T-helper 2 cell (primary cell): ENCODE data around the gene IQUB.
"Not testable (repeated sequence)": the region's sequence is repeated elsewhere in the genome, so short reads cannot be mapped to it uniquely, and the experiment has no call there.

Experiments
- DNase-seq, 5 experiments: peaks; one replicate each; pipeline versions ENCODE4 v3.0.0 to v3.0.0-alpha.2; 2012 to 2022

IQUB gene

GRCh38 chr7:123538897-123539296 is 4.5 kb upstream of the IQUB start:
- no peak for DNase-seq

GRCh38 chr7:123538189-123538714 is 3.9 kb upstream of the IQUB start:
- DNase-seq, result no peak

DNA sequence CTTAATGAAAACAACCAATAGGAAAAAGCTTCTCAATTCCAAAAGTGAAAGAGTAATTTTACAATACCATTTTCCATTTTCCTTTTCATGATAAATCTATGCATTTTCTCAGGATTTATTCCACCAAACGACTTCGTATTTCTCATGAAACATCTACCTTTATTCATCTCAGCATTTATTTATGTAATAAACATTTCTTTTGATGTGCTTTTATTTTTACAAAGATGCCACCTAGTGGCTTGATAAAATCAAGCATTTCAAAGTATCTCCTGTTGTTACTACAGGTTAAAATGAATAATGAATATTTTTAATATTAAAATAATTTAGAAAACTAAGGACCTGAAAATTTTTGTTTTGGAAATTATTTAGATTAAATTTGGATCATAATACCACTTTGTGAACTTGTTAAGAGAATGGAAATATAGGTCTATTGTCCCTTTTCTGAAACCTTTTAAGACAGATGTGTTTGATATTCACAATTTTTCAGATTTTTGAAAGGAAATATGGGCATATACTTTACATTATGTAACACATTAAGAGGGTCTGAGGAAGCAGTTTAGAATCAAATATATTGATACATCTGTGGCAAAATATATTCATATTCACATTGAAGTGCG is 2.7 kb upstream of the IQUB start:
- DNase-seq, result peak in 1 of 5 experiments; percentile 37

DNA sequence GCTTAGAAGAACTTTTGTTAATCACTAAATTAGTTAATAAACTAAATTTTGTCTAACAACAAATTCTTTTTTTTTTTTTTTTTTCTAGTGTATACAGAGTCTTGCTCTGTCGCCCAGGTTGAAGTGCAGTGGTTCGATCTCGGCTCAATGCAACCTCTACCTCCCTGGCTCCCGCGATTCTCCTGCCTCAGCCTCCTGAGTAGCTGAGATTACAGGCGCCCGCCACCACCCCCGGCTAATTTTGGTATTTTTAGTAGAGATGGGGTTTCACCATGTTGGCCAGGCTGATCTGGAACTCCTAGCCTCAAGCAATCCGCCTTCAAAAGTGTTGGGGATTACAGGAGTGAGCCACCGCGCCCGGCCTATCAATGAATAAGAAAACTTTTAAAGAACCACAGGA is 1.1 kb upstream of the IQUB start:
- DNase-seq, result no peak

- DNase-seq, result peak in 1 of 5 experiments; percentile 36
These were observed 439 bp downstream of the IQUB start for GRCh38 chr7:123533929-123534382.

DNA sequence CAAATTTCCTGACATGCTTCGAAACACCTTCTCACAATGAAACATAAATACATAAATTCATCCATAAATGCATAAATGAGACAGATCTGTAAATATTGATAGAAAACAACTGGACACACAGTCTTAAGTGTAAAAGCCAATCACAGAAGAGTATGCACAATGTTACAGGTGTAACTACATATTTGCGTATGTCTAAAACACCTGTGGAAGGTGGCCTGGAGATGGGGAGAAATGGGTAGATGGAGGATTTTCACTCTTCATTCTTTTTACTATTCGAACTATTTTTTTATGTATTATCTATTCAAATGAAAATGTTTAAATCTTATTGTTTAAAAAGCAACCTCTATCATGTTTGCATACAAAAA is 860 bp downstream of the IQUB start:
- no peak for DNase-seq

DNA sequence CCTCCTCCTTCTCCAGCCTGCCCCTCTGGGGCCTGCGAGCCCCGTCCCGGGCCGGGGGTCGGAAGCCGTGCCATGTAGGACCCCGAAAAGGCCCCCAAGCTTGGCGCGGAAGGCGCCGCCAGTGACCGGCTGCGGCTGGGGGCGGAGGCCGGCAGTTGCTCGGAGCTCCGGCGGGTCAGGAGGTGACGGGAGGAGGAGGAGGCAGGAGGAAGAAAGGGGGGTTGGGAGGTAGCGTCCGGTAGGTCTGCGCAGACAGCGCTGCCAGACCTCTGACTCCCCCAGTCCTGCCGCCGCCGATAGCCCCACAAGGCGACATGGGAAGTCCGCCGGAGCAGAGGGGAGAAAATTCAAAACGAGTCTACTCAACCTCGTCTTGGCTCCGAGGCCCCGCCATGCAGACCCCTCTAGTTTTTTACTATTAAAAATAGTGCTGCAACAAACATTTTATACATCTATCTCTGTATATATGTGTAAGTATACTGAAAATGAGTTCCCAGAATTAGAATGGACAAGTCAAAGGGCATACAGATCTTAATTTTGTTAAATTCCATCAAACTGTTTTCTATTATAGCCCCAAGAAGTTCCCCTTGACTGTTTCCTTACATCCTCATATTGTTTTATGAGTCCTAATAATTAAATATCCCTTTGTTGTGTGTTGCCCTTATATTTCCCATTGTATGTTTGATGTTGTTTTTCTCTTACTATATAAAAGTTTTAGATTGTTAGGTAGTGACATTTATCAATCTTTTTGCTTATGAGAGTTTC is 1.4 kb downstream of the IQUB start:
- peak in 2 of 5 experiments; percentile 14 to 52 for DNase-seq

DNA sequence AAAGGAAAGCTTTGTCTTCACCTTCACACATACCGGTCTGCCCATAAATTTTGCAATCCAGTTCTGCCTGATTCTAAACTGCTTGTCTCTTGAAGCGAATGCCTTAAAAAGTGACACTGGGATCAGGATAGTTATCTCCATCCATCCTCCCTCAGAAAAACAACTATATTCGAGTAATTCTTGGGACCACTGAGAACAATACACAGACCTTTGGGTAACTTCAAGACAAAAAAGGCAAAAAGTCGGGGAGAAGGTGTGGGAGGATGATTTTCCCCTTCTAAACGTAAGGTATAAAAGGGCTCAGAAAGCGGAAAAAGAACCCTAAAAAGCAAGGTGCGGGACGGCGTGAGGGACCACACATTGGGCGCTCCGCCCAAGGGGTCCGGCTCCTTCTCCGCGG is 2.1 kb downstream of the IQUB start:
- not testable (repeated sequence) for DNase-seq

DNA sequence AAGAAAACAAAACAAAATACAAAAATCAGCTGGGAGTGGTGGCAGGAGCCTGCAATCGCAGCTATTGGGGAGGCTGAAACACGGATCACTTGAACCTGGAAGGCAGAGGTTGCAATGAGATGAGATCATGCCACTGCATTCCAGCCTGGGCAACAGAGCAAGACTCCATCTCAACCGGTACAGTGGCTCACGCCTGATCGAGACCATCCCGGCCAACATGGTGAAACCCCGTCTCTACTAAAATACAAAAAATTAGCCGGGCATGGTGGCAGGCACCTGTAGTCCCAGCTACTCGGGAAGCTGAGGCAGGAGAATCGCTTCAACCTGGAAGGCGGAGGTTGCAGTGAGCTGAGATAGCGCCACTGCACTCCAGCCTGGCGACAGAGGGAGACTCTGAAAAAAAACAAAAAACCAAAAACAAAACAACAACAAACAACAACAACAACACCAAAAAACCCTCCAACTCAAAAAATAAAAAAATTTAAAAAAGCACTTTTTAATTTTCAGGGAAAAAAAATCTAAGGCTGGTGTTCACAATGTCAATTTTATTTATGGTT is 4.3 kb downstream of the IQUB start:
- not testable (repeated sequence) for DNase-seq

DNA sequence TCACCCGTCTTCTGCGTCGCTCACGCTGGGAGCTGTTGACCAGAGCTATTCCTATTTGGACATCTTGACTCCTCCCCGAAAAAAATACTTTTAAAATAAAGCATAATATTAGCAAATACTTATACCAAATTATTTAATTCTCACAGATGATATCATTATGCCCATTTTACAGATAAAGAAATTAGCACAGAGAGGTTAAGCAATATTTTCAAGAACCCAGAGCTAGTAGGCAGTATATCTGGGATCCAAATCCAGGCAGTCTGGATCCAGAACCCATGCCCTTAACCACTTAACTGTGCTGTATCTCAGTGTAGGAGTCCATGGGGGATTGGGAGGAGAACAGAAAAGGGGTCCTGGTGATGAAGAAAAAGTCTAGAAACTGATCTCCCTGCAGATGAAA is 6.1 kb downstream of the IQUB start:
- no peak for DNase-seq

DNA sequence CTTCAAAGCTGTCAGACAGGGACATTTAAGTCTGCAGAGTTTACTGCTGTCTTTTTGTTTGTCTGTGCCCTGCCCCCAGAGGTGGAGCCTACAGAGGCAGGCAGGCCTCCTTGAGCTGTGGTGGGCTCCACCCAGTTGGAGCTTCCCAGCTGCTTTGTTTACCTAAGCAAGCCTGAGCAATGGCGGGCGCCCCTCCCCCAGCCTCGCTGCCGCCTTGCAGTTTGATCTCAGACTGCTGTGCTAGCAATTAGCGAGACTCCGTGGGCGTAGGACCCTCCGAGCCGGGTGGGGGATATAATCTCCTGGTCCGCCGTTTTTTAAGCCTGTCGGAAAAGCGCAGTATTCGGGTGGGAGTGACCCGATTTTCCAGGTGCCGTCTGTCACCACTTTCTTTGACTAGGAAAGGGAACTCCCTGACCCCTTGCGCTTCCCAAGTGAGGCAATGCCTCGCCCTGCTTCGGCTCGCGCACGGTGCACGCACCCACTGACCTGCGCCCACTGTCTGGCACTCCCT is 6.6 kb downstream of the IQUB start:
- not testable (repeated sequence) for DNase-seq

DNA sequence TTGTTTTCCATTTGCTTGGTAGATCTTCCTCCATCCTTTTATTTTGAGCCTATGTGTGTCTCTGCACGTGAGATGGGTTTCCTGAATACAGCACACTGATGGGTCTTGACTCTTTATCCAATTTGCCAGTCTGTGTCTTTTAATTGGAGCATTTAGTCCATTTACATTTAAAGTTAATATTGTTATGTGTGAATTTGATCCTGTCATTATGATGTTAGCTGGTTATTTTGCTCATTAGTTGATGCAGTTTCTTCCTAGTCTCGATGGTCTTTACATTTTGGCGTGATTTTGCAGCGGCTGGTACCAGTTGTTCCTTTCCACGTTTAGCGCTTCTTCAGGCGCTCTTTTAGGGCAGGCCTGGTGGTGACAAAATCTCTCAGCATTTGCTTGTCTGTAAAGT is 7.9 kb downstream of the IQUB start:
- not testable (repeated sequence) for DNase-seq

- DNase-seq, result no peak
These were observed 12.3 kb downstream of the IQUB start for GRCh38 chr7:123522066-123522465.

DNA sequence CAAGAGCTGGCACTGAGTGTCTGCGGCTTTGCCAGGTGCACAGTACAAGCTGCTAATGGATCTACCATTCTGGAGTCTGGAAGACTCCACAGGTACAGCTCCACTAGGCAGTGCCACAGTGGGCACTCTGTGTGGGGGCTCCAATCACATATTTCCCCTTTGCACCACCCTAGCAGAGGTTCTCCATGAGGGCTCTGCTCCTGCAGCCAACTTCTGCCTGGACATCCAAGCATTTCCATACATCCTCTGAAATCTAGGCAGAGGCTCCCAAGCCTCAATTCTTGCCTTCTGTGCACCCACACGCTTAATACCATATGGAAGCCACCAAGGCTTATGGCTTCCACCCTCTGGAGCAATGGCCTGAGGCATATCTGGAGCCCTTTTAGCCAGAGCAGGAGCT is 29.2 kb downstream of the IQUB start:
- no peak for DNase-seq

DNA sequence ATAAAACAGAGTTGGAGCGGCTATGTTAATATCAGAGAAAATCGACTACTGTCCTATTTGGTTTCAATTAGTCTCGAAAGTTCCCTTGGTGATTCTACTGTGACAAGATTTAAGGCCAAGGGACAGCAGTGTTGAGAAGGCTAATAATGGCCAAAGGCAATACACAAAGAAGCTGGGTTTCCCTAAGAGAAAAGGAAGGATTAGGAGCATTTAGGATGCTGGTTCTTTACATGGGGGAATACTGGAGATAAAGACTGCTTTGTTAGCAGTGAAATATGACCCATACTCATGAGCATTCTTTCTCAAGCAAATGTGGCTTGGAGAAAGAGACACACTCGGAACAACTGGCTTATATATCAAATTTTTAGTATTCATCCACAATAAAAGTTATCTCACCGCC is 32.2 kb downstream of the IQUB start:
- no peak for DNase-seq

GRCh38 chr7:123500878-123501489 is 33.4 kb downstream of the IQUB start:
- DNase-seq, result no peak

DNA sequence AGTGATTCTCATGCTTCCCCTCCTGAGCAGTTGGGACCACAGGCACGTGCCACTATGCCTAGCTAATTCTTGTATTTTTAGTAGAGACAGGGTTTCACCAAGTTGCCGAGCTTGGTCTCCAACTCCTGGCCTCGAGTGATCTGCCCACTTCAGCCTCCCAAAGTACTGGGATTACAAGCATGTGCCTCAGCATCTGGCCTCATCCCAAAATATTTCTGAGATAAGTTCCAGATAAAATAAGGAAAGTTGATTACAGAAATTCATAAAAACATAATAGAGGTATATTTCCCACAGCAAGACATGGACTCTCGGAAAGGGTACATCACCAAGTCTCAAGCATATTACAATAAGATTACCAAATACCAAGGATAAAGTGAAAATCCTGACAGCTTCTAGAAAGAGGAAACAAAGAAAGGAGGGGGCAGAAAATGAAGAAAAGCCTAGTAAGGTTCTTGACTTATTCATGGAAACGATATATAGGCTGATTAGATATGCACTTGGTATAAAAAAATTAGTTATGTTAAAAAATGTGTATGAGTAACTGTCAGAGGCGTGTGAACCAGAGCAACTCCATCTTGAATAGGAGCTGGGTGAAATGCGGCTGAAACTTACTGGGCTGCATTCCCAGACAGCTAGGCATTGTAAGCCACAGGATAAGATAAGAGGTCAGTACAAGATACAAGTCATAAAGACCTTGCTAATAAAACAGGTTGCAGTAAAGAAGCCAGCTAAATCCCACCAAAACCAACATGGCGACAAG is 35.0 kb downstream of the IQUB start:
- DNase-seq, result no peak

DNA sequence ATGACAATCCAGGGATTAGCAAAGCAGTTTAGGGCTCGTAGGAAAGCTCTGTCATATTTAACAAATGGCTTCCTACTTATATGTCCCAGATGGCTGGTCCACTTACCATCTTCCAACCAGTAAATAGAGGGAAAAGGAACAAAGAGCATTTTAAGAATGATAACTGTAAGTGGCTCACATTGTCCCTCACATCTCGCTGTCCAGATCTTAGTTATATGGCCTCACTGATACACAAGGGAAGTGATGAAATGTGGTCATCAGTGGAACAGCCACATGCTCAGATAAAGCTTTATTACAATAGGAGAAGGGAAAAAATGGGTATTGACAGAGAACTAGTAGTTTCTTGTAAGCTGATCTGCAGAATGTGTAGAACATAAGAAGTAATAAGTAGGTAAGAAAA is 35.8 kb downstream of the IQUB start:
- no peak for DNase-seq

DNA sequence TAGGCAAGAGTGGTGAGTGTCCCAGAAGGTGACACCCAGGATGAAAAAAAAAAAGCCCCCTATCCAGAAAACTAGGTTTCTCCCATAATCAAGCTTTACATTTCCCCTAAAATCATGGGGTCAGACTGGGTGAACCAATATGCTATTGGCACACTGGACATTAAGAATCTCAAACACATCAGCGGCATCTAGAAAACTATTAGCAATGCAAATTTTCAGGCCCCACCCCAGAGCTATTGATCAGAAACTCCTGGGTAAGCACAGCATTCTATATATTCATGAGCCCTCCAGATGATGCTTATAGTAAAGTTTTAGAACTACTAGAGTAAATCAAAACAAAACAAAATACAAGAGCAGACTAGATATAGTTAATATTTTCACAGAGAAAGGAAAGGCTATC is 36.4 kb downstream of the IQUB start:
- DNase-seq, result no peak

GRCh38 chr7:123494193-123494796 is 40.1 kb downstream of the IQUB start:
- DNase-seq, result peak in 2 of 5 experiments; percentile 13 to 30

DNA sequence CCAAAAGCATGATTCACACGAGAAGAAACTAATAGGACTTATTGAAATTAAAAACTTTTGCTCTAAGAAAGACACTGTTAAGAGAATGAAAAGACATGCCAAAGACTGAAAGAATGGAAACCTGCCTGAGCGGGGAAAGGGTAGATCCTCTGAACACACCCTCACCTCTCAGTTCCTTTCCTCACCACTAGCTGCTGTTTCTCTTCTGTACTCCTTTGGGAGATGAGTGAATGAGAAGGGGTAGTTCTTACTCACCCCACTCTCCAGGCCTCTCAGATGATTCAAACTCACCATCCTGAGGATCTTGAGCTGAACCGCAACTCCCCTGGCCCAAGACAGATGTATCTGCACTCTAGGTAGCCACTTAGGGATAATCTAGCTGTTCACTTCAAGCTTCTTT is 41.9 kb downstream of the IQUB start:
- DNase-seq, result no peak

DNA sequence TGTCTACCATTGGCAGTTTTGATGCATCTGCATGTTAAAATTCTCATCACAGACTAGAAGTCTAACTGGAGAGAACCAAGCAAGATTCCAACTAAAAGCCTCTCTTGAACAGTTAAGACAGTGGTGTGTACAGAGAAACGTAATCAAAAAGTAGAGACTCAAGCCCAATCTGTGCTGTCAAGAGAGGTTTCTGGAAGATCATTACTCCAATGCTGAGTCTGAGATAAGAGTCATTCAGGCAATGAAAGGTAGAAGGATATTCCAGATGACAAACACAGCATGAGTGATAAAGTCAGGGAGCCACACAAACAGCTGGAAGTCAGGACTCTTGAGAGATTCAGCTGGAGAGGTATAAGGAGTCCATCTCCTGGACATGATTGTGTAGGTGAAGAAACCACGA is 48.7 kb downstream of the IQUB start:
- no peak for DNase-seq
